ENCODE measurements around the gene TRIM17.
A peak's percentile ranks its signal among the peaks of the same experiment; 100 is the strongest.

The TRIM17 gene, protein sequence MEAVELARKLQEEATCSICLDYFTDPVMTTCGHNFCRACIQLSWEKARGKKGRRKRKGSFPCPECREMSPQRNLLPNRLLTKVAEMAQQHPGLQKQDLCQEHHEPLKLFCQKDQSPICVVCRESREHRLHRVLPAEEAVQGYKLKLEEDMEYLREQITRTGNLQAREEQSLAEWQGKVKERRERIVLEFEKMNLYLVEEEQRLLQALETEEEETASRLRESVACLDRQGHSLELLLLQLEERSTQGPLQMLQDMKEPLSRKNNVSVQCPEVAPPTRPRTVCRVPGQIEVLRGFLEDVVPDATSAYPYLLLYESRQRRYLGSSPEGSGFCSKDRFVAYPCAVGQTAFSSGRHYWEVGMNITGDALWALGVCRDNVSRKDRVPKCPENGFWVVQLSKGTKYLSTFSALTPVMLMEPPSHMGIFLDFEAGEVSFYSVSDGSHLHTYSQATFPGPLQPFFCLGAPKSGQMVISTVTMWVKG

DNA sequence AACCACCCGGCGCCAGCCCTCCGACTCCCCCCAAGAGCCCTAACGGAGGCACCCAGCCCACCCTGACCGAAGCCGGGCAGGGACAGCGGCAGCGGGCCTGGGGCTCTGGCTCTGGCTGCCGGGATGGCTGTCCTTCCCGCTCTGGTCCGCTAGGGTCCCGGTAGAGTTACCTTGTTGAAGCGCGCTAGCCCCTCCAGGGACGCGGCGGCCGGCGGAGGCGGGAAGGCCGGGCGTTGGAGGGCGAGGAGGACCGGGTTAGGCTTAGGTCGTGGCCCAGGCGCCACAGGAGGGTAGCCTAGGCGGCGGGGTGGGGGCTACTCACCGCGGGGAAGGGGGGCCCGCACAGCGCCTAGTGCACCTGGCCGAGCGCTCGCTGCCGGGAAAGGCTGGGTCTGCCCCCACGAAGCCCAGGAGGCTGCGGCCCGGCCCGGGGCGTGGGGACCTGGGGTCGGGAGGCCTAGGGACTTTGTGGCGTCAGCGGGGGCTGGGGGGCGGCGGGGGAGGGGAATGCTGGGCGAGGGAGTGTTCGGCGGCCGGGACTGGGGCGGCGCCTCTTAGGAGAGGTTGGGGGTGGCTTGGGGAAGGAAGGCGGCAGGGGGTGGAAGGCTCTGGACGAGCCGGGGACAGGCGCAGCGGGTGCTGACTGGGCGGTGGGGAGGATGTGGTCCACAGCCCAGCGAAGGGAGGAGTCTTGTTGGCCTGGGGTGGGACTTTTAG, at the start of gene TRIM17:
Gene TRIM17, minus strand, starts transcription at position 645 of the 717 bp plus-strand sequence. CDS start 1,789 bp downstream, outside the sequence.
- Histone ChIP-seq H3K4me3 (ENCODE audit: low read length) (no peak within 1 kb of the TSS), H3K79me2 (ENCODE audit: low read length) (no peaks in the 10 kb centered on the region), H3K27me3 (replicated peaks; ENCODE audit: insufficient read depth, low read length) (no peaks in the 10 kb centered on the region), H2AFZ (ENCODE audit: low read length) (no peak within 1 kb of the TSS), H3K27ac (ENCODE audit: low read length) (no peak within 1 kb of the TSS), H3K4me2 (ENCODE audit: low read depth, low read length) (no peak within 1 kb of the TSS), H3F3A (ENCODE audit: insufficient read depth, low read length) (no peaks in the 10 kb centered on the region), H3K9ac (ENCODE audit: low read length) (no peak within 1 kb of the TSS), H3K9me2 (replicated peaks; ENCODE audit: insufficient read depth, low read length) (no peaks in the 10 kb centered on the region), H3K4me1 (ENCODE audit: low read length) (no peaks in the 10 kb centered on the region), H3K9me3 (replicated peaks; ENCODE audit: insufficient read depth, low read length) (no peaks in the 10 kb centered on the region), H4K20me1 (ENCODE audit: insufficient read depth, low read length) (no peaks in the 10 kb centered on the region), H3K36me3 (replicated peaks; ENCODE audit: insufficient read depth, low read length) (no peaks in the 10 kb centered on the region)
- no peak for DNase-seq
- TF ChIP-seq EZH2phosphoT487 (IDR thresholded peaks at IDR 0.05; ENCODE audit: low read length) (no peak), EZH2 (optimal IDR thresholded peaks at IDR 0.05; ENCODE audit: low read depth, low read length) (no peak)
- TF ChIP-seq, protein P1, sequence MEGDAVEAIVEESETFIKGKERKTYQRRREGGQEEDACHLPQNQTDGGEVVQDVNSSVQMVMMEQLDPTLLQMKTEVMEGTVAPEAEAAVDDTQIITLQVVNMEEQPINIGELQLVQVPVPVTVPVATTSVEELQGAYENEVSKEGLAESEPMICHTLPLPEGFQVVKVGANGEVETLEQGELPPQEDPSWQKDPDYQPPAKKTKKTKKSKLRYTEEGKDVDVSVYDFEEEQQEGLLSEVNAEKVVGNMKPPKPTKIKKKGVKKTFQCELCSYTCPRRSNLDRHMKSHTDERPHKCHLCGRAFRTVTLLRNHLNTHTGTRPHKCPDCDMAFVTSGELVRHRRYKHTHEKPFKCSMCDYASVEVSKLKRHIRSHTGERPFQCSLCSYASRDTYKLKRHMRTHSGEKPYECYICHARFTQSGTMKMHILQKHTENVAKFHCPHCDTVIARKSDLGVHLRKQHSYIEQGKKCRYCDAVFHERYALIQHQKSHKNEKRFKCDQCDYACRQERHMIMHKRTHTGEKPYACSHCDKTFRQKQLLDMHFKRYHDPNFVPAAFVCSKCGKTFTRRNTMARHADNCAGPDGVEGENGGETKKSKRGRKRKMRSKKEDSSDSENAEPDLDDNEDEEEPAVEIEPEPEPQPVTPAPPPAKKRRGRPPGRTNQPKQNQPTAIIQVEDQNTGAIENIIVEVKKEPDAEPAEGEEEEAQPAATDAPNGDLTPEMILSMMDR (IDR thresholded peaks at IDR 0.05; ENCODE audit: low read length), result no peak

DNA sequence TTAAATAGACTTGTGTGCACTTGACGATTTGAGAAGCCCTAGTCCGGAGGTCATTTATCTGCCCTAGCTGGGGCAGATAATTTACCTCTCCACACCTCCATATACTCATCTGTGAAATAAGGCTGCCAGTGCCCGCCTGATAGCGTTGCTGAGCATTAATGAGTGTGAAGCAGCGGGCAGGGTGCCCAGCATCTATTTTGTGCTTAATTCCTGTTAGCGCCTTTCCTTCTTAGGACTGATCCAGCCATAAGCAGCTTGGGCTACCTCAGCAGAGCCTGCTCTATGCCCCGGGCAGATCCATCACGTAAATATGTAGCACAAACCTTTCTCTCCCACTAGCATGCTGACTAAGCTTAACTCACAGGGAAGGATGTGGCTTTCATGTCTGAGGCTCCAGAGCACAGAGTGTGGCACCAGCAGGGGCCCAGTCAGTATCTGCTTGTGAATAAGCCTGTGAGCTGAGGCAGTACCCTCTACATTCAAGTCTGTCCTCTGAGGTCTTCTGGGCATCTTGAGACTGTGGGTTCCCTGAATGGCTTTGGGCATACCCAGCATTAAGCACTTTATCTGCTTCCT, 49.0 kb upstream of the TRIM17 start:
- H3K4me3 ChIP-seq (ENCODE audit: low read length), result peak overlapping the region; percentile 27

DNA sequence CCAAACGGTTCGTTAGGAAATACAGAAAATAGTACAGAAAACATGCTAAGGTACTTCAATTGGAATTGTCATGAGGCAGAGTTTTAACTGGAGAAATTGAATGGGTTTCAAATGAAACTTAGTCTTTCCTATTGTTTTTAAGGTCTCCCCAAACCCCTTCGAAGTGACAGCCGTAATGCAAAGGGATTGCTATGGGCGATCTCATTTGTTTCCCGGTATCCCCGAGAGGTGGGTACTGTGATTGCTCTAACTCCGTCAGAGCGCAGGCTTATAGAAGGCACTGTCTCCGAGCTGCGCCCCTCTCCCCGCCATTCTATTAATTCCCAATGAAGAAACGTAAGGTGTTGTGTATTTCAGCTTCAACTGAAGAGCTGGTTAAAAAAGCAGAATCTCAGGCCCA, 48.5 kb upstream of the TRIM17 start:
- TF ChIP-seq EZH2phosphoT487 (IDR thresholded peaks at IDR 0.05; ENCODE audit: low read length) (no peak), EZH2 (optimal IDR thresholded peaks at IDR 0.05; ENCODE audit: low read depth, low read length) (no peak)
- TF ChIP-seq, protein P1 (IDR thresholded peaks at IDR 0.05; ENCODE audit: low read length), result no peak
- Histone ChIP-seq H3K4me3 (ENCODE audit: low read length) (peak overlapping the region; percentile 27), H3K36me3 (replicated peaks; ENCODE audit: insufficient read depth, low read length) (no peaks in the 10 kb centered on the region), H3F3A (ENCODE audit: insufficient read depth, low read length) (peaks cover 19% of the 10 kb centered on the region; the same call in 1 of the 2 replicates), H3K9me2 (replicated peaks; ENCODE audit: insufficient read depth, low read length) (no peaks in the 10 kb centered on the region), H3K9ac (ENCODE audit: low read length) (peak overlapping the region; percentile 24; the same call in 1 of the 2 replicates), H4K20me1 (ENCODE audit: insufficient read depth, low read length) (no peaks in the 10 kb centered on the region), H3K27ac (ENCODE audit: low read length) (peak overlapping the region; percentile 54; the same call in 1 of the 2 replicates), H3K4me1 (ENCODE audit: low read length) (peaks cover 23% of the 10 kb centered on the region), H3K9me3 (replicated peaks; ENCODE audit: insufficient read depth, low read length) (no peaks in the 10 kb centered on the region), H3K4me2 (ENCODE audit: low read depth, low read length) (peak overlapping the region; percentile 71), H3K79me2 (ENCODE audit: low read length) (no peaks in the 10 kb centered on the region), H3K27me3 (replicated peaks; ENCODE audit: insufficient read depth, low read length) (no peaks in the 10 kb centered on the region), H2AFZ (ENCODE audit: low read length) (peak overlapping the region; percentile 47; the same call in 1 of the 2 replicates)
- no peak for DNase-seq

More for the DNA sequence above, 49.0 kb upstream of the TRIM17 start:
- H3K9me3 ChIP-seq (replicated peaks; ENCODE audit: insufficient read depth, low read length), result no peaks in the 10 kb centered on the region
- peaks cover 23% of the 10 kb centered on the region for H3K4me1 ChIP-seq (ENCODE audit: low read length)
- peak overlapping the region; percentile 54; the same call in 1 of the 2 replicates for H3K27ac ChIP-seq (ENCODE audit: low read length)
- no peaks in the 10 kb centered on the region for H3K79me2 ChIP-seq (ENCODE audit: low read length)
- peaks cover 19% of the 10 kb centered on the region; the same call in 1 of the 2 replicates for H3F3A ChIP-seq (ENCODE audit: insufficient read depth, low read length)
- H3K4me2 ChIP-seq (ENCODE audit: low read depth, low read length), result peak overlapping the region; percentile 71
- no peaks in the 10 kb centered on the region for H4K20me1 ChIP-seq (ENCODE audit: insufficient read depth, low read length)
- H3K9ac ChIP-seq (ENCODE audit: low read length), result peak overlapping the region; percentile 24; the same call in 1 of the 2 replicates
- peak overlapping the region; percentile 56 for H2AFZ ChIP-seq (ENCODE audit: low read length)
- peak; percentile 87 for DNase-seq
- H3K27me3 ChIP-seq (replicated peaks; ENCODE audit: insufficient read depth, low read length), result no peaks in the 10 kb centered on the region
- no peaks in the 10 kb centered on the region for H3K9me2 ChIP-seq (replicated peaks; ENCODE audit: insufficient read depth, low read length)
- no peaks in the 10 kb centered on the region for H3K36me3 ChIP-seq (replicated peaks; ENCODE audit: insufficient read depth, low read length)
- TF ChIP-seq EZH2 (optimal IDR thresholded peaks at IDR 0.05; ENCODE audit: low read depth, low read length) (no peak), EZH2phosphoT487 (IDR thresholded peaks at IDR 0.05; ENCODE audit: low read length) (no peak)
- TF ChIP-seq, protein P1 (IDR thresholded peaks at IDR 0.05; ENCODE audit: low read length), result no peak
